SIG-M5 (cell line): Measurements from ENCODE around the gene FXR2.
"Not testable (repeated sequence)": the region's sequence is repeated elsewhere in the genome, so short reads cannot be mapped to it uniquely, and the experiment has no call there.

Source experiments
- DNase-seq: peaks from one replicate; lab custom pipeline; 2025; lab: John Stamatoyannopoulos, UW

FXR2 gene

DNA sequence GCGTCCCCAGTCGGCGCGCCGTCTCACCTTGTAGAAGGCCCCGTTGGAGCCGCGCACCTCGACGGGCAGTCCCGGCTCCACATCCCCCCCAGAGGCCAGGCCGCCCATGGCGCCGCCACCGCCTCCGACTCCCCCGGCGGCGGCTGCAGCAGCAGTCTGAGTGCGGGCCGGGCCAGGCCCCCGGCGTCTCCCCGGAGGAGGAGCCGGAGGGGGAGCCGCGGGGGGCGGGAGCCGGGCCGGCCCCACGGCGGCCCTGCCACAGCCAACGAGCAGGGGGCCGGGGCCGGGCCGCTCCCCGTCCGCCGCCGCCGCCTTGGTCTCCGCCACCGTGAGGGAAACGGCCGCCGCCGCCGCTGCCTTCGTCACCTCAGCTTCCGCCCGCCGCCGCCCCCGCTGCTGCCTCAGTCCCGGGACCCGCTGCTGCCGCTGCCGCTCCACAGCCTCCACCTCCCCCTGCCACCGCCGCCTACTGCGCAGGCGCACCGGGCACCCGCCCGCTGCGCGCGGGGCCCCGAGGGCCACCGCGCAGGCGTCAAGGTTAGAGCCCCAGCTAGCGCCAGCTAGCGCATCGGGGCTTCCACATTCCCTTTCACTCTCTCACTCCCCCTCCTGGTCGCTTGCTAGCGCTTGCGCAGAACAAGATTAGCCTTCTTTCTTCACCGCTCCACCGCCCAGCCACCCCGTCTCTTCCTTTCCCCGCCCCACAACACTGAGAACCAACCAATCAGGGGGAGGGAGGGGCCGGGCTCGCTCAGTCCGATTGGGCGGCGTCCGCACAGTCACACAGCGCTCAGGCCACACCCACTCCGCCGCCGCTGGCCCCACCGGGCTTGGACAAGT, at the start of gene FXR2:
Gene FXR2, minus strand, starts transcription at position 473 of the 840 bp plus-strand sequence. Its CDS starts 365 bp downstream, at position 108.
- DNase-seq = peak; percentile 100

DNA sequence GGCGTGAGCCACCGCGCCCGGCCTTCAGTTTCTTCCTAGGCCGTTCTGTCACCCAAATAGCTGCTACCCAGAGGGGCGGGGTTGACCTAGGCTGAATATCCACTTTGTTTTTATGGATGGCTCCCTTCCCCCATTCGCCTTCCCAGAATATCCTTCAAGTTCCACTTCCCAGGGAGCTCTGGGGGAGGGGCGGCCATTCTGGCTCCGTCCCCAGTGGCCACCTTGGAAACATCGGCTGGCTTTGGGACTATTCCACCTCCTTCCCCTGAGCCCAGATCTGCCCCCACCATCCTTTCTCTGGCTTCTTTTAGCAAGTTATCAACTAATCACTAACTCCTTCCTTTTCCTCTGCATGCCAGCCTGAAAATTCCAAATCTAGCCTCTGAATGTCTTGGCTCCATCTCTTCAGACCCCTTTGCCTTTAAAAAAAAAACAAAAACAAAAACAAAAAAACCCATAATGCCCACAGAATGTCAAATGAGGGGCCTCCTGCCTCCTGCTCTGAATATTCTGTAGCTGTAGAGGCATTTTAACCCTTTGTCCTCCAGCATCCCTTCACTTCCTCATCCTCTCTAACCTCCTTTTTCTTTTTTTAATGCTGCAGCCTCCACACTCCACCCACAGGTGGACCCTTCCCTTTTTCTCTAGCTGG, 42.4 kb upstream of the FXR2 start:
- DNase-seq = no peak

DNA sequence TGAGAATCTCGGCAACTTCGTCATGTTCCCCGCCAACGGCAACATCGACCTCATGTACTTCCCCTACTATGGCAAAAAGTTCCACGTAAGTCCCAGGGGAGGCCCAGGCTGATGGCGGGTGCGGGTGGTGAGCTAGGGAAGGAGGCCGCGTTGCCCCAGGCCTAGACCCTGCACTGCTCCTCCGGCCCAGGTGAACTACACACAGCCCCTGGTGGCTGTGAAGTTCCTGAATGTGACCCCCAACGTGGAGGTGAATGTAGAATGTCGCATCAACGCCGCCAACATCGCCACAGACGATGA, 40.8 kb upstream of the FXR2 start:
- DNase-seq = no peak

DNA sequence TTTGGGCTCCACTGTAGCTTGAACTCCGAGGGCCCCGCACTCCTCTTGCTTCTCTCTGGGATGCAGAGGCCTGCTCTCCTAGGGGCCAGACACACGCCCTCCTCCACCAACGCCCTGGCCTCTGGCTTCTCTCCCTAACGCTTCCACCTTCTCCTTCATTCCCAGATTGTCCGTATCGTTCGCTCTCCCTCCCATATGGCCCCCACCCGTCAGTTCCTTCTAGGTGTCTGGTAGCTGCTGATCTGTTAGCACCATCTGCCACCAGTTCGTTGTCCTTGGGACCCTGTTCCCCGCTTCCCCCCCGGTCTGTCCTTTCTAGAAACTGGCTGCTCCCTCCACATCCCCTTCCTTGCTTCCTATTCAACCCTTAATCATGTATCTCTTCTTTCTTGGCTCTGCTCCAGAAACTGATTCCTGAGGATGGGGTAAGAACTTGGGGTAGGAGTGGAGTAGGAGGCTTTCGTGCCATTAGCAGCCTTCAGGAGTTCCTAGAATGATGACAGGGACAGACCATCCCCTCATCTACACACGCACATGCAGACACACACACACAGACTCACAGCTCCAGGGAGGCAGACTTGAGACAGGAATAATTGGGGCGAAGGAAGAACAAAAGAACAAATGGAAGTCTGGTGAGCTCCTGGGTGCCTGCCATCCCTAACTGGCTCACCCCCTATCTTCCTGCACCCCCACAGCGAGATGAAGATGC, 40.3 kb upstream of the FXR2 start:
- no peak for DNase-seq

DNA sequence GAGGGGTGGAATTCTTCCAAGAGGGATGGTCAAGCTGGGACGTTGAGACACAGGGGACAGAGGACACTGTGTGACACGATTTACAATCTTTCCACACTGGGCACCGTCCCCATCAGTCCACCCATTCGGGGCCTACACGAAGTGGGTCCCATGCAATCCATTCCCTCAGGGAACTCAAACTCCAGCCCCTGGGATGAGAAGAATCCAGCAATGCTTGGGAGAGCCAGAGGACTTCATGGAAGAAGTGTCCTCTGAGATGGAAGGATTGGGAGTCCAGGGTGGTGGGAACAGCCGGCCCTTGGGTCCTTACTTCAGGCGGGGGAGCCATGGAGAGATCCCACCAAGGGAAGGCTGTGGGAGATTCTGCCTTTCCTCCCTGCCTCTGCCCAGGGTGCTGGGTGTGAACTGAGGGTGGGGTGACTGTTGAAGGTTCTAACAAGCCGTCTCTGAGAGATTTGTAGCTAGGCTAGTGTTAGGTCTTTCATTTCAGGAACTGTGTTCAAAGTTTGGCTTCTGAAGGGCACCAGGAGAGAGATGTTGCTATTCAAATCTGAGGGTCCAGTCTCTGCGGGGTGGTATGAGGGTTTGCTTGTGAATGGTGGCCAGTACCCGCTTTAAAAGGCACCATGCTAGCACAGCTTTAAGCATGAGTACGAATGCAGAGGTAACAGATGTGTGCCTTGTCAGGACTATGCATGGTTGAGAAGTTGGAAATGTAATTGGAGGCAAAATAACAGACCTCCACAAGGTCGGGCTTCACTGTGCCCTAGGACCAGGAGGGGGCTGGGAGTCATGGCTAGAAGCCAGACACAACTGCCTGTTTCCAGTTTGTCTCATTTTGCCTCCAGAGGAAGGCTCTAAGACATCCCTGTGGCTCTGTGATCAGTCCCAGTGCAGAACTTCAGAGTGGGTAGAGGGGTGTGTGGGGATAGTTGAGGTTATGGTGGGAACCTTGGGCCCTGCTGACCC, 38.0 kb upstream of the FXR2 start:
- no peak for DNase-seq

DNA sequence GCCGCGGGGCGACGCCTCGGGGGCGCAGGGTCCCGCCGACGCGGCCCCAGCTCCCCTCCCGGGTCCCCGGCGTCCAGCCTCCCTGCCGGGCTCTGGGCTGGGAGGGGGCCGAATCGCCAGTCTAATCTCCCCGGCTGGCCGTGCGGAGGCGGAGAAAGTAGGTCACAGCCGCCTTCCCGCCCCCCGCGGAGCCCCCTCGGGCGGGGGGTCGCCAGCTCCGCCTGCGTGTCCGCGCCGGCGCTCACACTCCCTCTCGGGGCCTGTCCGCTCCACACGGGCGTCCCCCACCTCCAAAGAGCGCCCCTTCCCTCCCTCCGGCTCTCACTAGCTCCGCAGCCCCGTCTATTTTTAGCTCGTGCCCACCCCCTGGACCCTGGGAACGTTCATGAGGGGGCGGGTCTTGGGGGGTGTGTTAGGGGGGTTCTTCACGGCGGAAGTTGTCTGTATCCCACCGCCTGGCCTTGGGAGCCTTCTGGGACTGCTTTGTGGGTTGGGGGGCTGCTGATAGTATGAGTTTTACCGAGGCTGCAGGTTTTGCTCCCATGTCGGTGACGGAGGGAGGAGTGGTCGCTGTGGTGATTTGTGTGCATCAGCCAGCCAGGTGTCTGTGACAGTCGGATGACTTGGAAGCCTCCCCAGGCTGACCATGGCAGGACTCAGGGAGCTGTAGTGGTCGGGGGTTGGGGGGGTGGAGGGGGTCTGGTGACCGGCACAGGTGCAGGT, 37.1 kb upstream of the FXR2 start:
- no peak for DNase-seq

DNA sequence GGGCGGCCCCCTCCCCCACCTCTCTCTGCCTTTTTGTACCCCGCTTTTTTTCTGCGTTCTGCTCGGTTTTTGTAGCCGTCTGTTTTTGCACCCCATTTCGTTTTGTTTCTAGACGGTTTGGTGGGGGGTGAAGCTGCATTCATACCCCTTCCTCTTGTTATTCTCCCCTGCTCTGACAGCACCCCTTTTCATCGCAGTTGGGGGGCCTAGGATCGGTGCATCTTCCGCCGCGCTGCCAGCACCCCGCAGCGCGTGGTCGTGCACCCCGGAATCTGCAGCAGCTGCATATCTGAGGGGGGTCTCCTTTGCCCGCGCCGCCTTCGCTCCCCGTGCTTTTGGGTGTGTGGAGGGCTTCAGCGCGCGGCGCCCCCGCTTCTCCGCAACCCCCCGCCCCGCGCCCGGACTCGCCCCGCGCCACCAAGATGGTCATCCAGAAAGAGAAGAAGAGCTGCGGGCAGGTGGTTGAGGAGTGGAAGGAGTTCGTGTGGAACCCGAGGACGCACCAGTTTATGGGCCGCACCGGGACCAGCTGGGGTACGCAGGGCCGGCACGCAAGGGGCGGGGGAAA, 36.5 kb upstream of the FXR2 start:
- DNase-seq = no peak

DNA sequence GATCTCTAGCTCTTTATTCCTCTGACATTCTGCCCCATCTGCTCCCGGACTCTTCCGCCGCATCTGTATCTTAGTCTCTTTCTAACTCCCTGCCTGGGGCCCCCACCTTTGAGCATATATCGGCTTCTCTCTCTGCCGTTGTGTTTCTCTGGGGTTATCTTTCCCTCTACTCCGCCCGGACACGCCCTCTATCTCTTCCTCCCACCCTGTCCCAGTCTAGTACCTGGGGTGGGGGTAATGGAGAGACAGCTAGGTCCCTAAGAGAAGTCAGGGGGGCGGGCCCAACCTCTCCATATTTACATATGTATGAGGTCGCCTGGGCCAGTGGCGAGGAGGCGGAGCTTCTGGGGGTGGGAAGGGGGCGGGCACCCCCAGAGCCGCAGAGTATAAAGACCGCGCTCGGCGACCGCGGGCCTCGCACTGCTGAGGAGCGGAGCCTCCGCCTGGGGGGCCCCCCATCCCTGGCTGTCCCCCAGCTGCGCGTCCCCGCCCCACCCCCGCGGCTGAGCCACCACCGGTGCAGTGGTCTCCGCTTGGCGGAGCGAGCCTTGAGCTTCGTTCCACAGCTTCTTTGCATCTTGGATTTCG, 35.9 kb upstream of the FXR2 start, which contains the start of gene ATP1B2:
Gene ATP1B2, plus strand, starts transcription at position 418 of the 588 bp plus-strand sequence. CDS start 593 bp downstream, outside the sequence.
- no peak for DNase-seq

DNA sequence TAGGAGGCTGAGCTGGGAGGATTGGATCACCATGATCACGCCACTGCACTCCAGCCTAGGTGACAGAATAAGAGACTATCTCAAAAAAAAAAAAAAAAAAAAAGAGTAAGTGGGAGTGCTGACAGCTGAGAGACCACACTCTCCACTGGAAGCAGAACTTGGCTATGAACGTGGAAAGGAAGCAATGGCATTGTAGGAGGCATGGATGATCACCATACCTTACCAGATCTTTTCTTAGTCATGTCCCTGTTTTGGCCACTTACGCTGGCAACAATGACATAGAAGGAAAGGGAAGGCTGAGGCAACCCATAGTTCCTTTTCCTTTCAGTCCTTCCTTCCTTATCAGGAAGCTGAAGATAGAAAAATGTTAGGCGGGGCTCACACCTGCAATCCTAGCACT, 32.3 kb upstream of the FXR2 start:
- no peak for DNase-seq

DNA sequence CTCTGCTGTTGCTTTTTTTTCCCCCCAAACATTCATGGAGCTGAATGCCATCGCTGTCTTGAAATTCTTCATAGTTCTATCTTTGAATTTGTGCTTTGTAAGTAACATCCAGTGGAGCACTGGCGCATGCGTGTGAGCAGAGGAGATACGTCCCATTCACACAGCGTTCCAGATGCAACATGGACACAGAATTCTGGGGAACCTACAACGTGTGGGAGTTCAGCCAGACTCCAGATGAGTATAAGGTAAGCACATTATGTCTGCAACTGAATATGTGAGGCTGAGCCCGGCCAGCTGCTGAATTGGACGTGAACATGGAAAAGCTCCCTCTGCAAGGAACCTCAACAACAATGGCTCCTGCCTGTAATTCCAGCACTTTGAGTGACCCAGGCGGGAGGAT, 31.8 kb upstream of the FXR2 start:
- no peak for DNase-seq

DNA sequence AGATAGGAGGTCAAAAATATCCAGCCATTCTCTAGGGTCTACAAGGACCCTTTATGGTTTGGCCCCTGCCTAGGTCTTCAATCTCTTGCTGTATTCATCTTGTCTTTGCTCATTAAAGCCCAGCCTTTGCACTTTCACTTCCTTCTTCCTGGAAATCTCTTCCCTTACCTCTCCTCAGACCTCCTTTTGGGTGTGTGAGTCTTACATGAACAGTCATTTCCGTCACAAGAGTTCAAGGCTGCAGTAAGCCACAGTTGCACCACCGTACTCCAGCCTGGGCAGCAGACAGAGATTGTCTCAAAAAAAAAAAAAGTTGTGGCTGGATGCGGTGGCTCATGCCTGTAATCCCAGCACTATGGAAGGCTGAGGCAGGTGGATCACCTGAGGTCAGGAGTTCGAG, 30.1 kb upstream of the FXR2 start:
- peak; percentile 59 for DNase-seq

DNA sequence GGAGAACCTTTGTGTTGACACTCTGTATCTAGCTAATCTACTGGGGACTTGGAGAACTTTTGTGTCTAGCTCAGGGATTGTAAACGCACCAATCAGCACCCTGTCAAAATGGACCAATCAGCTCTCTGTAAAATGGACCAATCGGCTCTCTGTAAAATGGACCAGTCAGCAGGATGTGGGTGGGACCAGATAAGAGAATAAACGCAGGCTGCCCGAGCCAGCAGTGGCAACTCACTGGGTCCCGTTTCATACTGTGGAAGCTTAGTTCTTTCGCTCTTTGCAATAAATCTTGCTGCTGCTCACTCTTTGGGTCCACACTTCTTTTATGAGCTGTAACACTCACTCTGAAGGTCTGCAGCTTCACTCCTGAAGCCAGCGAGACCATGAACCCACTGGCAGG, 26.9 kb upstream of the FXR2 start:
- not testable (repeated sequence) for DNase-seq

DNA sequence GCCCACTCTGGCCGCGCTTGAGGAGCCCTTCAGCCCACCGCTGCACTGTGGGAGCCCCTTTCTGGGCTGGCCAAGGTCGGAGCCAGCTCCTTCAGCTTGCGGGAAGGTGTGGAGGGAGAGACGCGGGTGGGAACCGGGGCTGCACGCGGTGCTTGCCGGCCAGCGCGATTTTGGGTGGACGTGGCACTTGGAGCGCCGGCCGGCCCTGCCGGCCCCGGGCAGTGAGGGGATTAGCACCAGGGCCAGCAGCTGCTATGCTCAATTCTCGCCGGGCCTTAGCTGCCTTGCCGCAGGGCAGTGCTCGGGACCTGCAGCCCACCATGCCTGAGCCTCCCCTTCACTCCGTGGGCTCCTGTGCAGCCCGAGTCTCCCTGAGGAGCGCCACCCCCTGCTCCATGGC, 26.1 kb upstream of the FXR2 start:
- no peak for DNase-seq

DNA sequence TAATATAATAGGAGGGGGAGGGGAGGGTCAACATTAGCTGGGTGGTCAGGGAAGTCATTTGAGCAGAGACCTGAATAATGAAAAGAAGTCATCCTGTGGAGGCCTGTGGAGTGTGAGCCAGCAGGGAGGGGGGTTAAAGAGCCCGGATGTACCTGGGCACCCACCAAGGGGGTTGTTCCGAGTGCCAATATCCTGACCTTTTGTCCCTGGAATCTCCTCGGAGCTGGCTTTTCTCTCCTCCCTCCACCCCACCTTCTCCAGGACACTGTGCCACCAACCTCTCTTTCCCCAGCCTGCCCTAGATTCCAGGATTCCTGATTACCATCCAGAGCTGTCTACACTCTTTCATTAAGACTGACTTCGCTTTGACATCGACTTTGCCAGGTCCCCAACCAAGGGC, 21.5 kb upstream of the FXR2 start:
- no peak for DNase-seq

DNA sequence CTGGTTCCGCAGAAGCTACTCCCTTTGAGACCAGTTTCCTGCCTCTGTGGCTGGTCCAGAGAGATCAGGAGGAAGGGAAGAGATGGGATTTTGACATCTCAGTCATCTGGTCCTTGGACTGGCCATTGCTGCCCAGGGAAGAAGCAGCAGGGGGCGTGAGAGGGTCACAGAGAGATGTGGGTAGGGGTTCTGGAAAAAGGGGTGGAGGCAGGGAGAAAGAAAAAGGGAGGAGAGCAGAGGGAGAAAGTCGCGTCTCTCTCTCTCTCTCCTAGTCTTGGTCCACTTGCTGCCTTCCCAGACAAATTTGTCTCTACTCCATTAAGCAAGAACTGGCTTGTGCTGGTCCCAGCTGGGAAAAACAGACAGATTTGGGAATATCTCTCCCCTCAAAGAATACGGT, 19.7 kb upstream of the FXR2 start:
- DNase-seq = no peak

DNA sequence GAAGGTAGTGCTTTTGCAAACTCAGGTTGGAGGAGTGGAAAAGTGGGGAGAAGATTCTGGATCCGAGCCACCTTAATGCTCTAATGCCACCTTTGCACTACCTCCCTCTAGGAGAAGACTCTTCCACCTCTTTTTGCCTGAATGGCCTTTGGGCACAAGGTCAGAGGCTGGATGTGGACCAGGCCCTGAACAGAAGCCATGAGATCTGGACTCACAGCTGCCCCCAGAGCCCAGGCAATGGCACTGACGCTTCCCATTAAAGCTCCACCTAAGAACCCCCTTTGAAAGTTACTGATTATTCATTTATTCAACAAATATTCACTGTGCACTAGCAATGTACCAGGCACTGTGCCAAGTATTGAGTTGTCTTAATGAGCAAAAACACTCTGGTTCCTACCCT, 18.4 kb upstream of the FXR2 start:
- DNase-seq = no peak

DNA sequence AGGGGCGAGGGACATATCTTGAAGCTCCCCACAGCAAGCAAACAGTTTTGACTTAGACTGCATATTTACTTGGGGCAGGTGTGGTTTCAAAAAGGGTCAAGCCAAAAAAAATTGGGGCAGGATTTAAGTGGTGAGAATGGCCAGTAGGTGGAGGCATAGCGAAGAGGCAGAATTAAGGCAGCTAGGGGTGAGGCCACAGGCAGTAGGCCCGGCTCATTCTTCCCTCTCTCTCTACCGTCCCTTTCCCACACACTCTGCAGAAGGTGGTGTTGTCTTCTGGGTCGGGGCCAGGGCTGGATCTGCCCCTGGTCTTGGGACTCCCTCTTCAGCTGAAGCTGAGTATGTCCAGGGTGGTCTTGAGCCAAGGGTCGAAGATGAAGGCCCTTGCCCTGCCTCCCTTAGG, 17.8 kb upstream of the FXR2 start:
- DNase-seq = no peak

DNA sequence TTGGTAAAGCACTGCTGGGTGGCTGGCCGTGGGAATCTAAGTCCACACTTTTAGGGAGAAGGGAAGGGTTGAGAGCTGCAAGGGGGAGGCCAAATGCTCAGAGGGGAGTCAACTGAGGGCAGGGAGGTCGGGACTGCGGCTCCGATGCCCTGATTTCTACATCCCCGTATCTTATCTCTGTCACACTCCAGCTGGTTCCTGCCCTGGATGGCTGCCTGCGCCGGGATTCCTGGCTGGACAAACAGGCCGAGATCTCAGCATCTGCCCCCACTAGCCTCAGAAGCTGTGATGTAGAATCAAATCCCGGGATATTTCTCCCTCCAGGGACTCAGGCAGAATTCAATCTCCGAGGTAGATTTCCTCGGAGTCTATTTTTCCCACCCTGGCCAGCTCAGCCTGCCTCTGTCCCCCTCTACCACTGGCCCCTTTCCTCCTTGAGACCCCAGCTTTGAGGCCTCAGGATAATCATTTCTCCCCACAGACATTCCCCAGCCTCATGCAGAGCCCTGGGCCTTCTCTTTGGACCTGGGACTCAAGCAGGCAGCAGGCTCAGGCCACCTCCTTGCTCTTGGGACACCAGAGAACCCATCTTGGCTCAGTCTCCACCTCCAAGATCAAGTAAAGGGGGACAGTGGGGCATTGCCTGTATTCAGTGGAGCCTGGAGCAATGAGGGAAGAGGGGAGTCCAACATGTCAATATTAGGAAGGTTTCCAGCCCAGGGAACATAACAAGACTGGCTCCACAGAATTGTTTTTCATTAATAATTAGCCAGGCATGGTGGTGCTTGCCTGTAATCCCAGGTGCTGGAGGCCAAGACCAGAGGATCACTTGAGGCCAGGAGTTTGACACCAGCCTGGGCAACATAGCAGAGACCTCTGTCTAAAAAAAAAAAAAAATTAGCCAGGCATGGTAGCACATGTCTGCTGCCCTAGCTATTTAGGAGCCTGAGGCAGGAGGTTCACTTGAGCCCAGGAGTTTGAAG, 17.0 kb upstream of the FXR2 start:
- no peak for DNase-seq

DNA sequence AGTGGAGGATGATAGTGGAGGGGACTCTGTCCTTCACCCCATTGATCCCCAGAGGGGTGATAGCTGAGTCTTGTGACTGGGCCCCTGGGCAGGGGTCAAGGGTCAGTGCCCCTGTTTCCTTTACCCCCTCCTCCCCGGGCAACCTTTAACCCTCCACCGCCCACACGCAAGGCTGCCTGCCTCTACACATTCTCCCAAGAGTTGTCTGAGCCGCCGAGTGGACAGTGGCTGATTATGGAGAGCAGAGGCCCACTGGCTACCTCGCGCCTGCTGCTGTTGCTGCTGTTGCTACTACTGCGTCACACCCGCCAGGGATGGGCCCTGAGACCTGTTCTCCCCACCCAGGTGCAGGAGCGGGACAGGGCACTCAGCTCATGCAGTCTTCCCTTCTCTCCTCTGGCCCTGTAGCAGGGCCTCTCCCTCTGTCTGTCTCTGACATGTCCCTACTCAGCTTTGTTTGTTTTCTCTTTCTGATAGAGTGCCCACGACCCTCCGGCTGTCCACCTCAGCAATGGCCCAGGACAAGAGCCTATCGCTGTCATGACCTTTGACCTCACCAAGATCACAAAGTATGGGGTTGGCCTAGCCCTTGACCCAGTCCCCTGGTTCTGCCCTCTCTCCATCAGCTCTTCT, 15.4 kb upstream of the FXR2 start, which contains the start of gene SHBG:
Gene SHBG, plus strand, starts transcription at position 197 of the 633 bp plus-strand sequence. Its CDS starts 38 bp downstream, at position 235.
- DNase-seq = no peak
